Dermis blood vessel endothelial cell (primary cell): Measurements from ENCODE around the gene RAB36. TPM values are rescaled to one million over a fixed set of nuclear protein-coding genes. Genes with fewer than 3 reads are reported as not detected.
A peak's percentile ranks its signal among the peaks of the same experiment; 100 is the strongest.

Source experiments
- DNase-seq: peaks from one replicate; pipeline ENCODE4 v3.0.0; 2010
- total RNA-seq: library from RNA; depleted of rRNA; stranded (reverse); fragments of >200 nt; gene quantifications from 2 replicates; pipeline ENCODE4 v1.2.3, GENCODE V29; 2014

Gene RAB36, protein sequence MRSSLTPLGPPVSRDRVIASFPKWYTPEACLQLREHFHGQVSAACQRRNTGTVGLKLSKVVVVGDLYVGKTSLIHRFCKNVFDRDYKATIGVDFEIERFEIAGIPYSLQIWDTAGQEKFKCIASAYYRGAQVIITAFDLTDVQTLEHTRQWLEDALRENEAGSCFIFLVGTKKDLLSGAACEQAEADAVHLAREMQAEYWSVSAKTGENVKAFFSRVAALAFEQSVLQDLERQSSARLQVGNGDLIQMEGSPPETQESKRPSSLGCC
- 0.34 and 0.70 TPM in 2 replicates for total RNA-seq

DNA sequence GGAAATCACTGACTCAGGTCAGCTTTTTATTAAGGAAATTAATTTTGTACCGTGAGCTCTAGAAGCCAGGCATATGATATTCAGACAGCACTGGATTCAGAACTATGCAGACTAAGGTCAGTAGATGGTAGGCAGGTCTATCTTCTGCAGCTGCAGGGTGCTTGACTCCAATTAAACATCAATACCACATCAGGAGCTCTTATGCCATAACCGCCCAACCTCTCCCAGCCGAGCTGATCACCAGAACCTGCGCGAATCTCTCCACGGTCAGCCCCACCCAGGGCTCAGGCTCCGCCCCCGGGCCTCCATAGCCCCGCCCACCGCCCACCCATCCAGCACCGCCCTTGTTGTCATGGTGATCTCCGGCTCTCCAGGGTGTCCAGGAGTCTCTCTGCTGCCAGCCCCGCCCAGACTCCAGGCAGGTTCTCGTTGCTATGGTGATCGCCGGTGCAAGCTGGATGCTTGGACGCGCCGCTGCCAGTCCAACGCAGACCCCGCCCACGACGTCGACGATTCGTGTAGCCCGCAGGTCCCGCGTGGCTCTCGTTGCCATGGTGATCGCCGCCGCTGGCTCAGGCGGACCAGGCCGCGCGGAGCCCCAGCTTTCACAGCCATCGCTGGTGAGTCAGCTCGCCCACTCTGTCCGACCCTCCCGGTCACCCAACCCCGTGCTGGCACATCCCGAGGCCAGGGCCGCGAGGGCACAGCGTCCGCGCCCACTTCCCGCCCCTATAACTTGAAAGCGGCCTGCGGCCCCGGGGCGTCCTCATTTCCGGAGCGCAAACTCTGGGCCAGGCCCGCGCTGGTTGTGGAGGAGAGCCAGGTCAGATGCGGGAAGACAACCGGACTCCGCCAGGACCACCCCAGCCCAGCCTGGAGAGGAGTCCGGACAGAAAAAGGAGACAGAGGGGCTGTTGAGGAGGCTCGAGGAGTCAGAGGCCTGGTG is at the start of gene RAB36:
TSS of gene RAB36 (plus strand) at position 546 of the 946 bp plus-strand sequence. CDS start 1,140 bp downstream, outside the sequence.
- DNase-seq = peak; percentile 98

DNA sequence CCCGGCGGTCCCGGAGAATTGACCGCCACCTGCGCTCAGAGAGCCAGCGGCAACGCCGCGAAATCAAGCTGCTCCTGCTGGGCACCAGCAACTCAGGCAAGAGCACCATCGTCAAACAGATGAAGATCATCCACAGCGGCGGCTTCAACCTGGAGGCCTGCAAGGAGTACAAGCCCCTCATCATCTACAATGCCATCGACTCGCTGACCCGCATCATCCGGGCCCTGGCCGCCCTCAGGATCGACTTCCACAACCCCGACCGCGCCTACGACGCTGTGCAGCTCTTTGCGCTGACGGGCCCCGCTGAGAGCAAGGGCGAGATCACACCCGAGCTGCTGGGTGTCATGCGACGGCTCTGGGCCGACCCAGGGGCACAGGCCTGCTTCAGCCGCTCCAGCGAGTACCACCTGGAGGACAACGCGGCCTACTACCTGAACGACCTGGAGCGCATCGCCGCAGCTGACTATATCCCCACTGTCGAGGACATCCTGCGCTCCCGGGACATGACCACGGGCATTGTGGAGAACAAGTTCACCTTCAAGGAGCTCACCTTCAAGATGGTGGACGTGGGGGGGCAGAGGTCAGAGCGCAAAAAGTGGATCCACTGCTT is 49.4 kb upstream of the RAB36 start:
- no peak for DNase-seq

DNA sequence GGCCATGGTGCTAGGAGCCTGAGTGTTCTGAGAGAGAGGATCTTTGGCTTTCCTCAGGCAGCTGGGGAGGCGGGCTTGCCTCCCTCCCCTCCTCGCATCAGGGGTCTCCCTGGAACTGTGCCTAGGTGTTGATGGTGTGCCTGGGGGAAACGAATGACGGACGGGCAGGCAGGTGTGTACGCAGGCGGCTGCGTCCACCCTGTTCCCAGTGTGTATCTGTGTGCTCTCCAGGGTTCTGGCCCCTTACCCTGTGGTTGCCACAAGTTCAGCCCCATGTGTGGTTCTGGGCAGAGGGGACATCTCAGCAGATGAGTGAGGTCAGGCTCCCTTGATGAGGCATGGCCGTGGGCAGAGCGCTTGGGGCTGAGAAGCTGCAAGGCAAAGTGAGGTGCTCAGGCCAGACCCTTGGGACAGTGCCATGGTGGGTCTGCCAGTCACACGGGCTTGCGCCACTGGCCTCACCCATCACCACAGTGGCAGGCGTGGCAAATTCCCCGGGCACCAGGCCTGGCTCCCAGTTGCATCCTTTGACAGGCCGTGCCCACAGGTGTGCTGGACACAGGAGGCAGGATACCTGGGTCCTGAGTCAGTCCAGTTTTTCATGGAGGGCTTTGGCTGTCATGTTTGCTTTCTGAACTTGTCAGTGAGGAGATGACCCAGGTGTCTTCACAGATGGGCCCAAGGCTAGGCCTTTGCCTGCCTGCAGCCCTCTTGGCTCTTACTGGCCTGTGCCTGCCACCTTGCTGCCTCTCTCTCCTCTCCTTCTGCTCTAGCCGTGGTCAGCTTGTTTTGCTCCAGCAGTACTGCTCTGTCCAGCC is 47.7 kb upstream of the RAB36 start:
- no peak for DNase-seq

DNA sequence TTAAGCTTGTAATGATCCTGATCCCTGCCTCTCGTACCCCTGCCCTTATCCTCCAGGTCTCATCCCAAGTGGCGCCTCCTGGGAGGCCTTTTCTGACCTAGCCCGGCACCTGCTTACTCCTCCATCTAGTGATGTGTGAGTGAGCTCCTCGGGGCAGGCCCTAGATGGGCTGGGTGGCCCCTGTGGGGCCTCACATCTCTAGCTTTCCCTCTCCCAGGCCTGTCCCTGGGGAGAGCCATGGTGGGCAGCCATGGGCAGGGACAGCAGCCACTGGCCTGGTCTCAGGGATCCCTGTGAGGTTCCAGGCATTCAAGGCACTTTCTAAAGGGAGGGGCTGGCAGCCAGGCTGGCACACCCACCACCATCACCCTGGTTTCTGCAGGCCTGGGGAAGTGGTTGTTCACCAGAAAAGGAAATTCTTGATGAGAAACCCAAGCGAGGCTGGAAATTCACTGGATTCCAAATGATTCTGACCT is 47.0 kb upstream of the RAB36 start:
- peak; percentile 28 for DNase-seq

DNA sequence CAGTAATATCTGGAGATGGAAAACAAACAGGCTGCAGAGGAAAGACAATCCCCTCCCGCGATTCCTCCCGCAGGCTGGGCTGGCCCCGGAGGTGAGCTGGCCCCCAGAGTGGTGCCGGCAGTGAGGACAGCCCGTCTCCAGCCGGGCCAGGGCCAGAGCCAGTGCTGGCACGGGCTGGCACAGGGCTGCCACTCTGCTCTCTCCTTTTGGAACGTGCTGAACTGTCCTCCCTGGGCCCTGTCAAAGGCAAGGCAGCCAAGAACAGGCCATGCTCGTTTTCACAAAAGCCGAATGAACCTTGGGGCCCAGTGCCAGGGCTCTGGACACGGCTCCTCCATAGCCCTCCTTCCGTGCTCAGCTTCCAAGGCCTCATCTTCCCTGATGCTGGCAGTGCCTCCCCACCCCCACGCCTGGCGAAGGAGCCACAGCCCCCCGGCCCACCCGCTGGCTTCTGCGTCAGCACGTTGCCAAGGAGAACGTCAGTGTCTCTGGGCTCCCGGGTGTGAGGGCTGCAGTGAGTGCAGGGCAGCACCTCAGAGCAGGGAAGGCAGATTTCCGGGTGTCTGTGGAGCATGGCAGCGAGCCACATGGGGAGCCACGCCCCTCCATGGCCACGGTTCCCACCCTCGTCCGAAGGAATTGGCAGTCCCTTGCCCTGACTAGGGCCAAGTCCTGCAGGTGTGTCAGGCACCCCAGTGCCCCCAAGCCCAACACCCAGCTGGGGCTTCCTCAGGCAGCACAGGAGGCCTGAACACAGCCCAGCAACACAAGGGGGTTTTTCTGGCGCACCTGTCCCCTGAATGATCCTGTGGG is 46.4 kb upstream of the RAB36 start:
- peak; percentile 10 for DNase-seq

- DNase-seq = no peak
Observed at GRCh38 chr22:23099531-23099804, 45.8 kb upstream of the RAB36 start.

GRCh38 chr22:23100124-23100801 is 45.0 kb upstream of the RAB36 start:
- no peak for DNase-seq

DNA sequence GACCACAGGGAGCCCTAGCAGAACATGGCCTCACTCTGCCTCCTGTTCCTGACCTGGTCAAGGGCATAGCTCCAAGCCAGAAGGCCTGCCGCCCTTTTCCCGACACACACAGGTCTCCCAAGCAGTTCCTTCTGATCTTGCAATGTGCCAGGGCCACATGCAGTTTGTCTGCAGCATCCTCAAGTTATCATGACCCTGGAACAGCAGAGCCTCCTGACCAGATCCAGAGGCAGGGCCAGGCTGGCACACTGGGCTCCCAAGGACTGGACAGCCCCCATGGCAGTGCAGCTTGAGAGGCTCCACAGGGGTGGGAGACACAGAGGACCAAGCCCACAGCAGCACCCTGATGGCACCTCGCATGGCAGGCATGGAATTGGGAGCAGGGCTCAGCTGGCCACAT is 43.8 kb upstream of the RAB36 start:
- DNase-seq = no peak

DNA sequence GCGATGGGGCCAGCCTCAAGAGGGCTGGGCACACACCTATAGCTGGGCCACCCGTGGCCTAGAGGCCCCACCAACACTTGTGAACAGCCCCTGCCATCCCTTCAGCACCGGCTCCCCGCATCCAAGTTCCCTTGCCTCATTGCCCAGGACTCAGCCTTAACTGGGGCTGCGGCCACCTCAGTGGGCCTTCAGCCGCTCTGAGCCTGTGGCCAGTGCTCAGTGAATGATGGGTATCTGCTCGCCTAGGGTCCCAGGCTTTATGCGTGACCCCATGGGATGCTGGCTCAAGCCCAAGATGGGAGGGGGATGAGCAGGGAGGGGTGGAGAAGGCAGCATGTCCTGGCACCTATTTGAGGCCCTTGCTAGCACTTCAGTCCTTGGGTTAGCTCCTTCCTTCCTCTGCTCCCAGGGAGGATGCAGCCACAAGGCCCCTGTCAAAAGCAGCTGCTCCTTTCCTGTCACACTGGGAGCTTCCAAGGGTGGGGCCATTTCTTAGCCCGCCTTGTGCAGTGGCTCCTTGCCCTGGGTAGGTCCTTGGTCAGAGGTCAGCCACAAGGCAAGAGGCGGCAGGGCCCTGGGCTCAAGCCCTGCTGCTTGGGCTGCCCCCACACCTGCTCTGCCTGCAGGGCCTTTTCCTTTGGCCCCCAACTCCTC is 43.1 kb upstream of the RAB36 start:
- no peak for DNase-seq

- DNase-seq = no peak
Observed at GRCh38 chr22:23102776-23103175, 42.5 kb upstream of the RAB36 start.

DNA sequence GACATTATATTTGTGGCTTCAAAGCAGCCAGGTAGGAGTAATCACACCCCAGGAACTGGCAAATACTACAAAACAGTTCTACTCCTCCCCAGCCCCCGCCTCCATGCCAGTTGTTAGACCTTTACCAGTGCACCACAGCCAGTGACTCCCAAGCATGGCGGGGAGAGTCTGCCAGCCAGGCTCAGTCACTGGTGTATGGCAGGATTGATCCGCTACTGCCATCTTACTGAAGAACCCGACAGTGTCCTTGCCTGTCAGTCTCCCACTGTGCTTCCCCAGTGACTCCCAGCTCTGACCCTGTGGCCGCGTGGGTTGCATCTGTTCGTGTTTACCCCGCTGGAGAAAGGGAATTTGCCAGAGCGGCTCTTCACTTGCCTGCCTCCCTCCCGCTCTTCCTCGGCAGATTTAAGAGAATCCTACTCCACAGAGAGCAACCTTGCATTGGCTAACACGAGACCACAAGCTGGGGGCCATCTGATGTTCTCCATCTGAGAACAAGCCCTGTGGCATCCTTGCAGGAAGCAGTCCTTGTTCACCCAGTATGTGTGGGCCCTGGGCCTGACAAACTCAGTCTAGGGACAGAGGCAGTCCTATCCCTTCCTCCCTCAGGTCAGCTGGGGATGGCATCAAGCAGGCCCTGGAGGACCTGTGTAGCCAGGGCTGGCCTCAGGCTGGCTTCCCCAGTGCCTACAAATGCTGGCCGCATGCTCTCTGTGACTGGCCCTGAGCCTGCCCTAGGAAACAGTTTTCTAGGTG is 41.9 kb upstream of the RAB36 start:
- no peak for DNase-seq

- no peak for DNase-seq
Observed at GRCh38 chr22:23104187-23104971, 40.9 kb upstream of the RAB36 start.

GRCh38 chr22:23105304-23105703 is 40.0 kb upstream of the RAB36 start:
- no peak for DNase-seq

GRCh38 chr22:23105919-23106318 is 39.4 kb upstream of the RAB36 start:
- DNase-seq = no peak

- DNase-seq = no peak
Observed at GRCh38 chr22:23106344-23106743, 38.9 kb upstream of the RAB36 start.

DNA sequence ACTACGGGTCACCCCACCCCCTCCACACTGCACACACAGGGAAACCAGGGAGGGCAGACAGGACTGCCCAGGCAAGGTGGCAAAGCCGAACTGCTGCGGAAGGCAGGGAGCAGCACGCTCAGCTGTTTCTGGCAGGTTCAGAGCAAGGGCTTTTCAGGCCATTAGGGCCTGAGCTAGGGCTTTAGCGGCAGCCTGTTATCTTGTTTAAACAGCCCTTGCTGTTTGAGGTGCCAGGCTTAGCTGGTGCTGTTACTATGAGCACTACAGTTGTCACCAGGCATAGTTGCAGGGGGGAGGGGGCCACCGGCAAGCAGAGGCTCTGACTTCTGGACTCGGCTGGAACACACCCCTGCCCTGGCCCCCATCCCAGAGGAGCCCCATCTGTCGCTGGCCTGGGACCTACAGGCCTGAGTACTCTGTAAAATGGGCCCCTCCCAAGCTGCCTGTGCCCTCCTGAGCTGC is 38.3 kb upstream of the RAB36 start:
- DNase-seq = no peak

DNA sequence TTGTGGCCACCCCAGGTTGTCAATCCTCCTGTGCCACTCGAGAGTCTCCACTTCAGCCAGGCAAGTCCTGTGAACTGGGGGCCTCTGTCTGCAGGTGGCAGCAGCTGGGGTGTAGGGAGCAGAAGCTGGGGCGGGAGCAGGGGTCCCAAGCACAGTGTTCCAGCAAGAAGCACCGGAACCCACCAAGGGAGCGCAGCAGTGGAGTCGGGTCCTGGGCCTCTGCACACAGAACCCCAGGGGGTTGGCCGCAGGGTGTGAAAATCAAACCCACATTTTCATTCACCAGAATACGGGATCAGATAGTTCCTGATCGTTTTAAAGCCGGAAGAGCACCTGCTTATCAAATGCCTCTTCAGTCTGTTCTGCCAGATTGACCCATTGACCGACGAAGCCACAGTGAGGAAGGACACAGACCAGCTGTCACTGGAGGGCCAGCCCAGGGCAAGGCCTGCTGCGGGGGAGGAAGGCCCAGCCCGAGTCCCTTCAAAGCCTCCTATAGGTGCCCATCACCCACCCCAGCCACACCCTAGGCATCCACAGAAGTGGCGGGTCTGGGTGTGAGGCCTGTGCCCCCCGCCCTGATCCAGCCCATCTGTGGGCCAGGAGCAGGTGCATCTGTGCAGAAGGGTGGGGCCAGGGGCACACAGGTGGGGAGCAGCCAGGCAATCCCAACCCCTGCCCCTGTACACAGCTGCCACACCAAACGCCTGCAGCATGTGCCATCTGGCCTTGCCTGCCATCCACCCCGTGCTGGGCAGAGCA is 37.6 kb upstream of the RAB36 start:
- no peak for DNase-seq
